G401.6 (cell line): ENCODE measurements around the gene RAD21L1.

Source experiments
- FAIRE-seq: peaks from 2 replicates; lab custom pipeline; 2012; peaks lifted over from hg19 to GRCh38; lab: Jason Lieb, UNC

The RAD21L1 gene

GRCh38 chr20:1296117-1296610 lies 70.3 kb downstream of the RAD21L1 start:
- no peak for FAIRE-seq

GRCh38 chr20:1296922-1297321 lies 71.1 kb downstream of the RAD21L1 start:
- no peak for FAIRE-seq

GRCh38 chr20:1297486-1297885 lies 71.6 kb downstream of the RAD21L1 start:
- FAIRE-seq = no peak

GRCh38 chr20:1298166-1298565 lies 72.3 kb downstream of the RAD21L1 start:
- no peak for FAIRE-seq

GRCh38 chr20:1298888-1299511 lies 73.2 kb downstream of the RAD21L1 start:
- no peak for FAIRE-seq

- FAIRE-seq = no peak
Measured at GRCh38 chr20:1299522-1299921, 73.7 kb downstream of the RAD21L1 start.

- no peak for FAIRE-seq
Measured at GRCh38 chr20:1300083-1300840, 74.4 kb downstream of the RAD21L1 start.

- no peak for FAIRE-seq
Measured at GRCh38 chr20:1301031-1301529, 75.2 kb downstream of the RAD21L1 start.

GRCh38 chr20:1302685-1303541 lies 77.1 kb downstream of the RAD21L1 start:
- no peak for FAIRE-seq

- FAIRE-seq = no peak
Measured at GRCh38 chr20:1304710-1305515, 79.1 kb downstream of the RAD21L1 start.
